ENCODE data around the gene PRKG1. TPM values are rescaled to one million over a fixed set of nuclear protein-coding genes. Genes with fewer than 3 reads are reported as not detected.

PRKG1 gene
- total RNA-seq, 1 donor, result 1.2 TPM

GRCh38 chr10:52318136-52318701 is 1243.9 kb downstream of the PRKG1 start:
- no peak overlapping the region for H3K4me3 ChIP-seq (ENCODE audit: low read length)
- peaks cover 26% of the 10 kb centered on the region for H3K27me3 ChIP-seq (ENCODE audit: insufficient read depth, low read length)
- H3K4me1 ChIP-seq (ENCODE audit: insufficient read depth, low read length), result peaks cover 16% of the 10 kb centered on the region
- no peaks in the 10 kb centered on the region for H3K9me3 ChIP-seq (ENCODE audit: low read depth, low read length)

GRCh38 chr10:52318822-52319464 is 1244.7 kb downstream of the PRKG1 start:
- H3K4me1 ChIP-seq (ENCODE audit: insufficient read depth, low read length), result peaks cover 8% of the 10 kb centered on the region
- H3K9me3 ChIP-seq (ENCODE audit: low read depth, low read length), result no peaks in the 10 kb centered on the region
- H3K27me3 ChIP-seq (ENCODE audit: insufficient read depth, low read length), result peaks cover 19% of the 10 kb centered on the region
- no peak overlapping the region for H3K4me3 ChIP-seq (ENCODE audit: low read length)

- H3K4me3 ChIP-seq (ENCODE audit: low read length), result no peak overlapping the region
- H3K27me3 ChIP-seq (ENCODE audit: insufficient read depth, low read length), result peaks cover 9% of the 10 kb centered on the region
- no peaks in the 10 kb centered on the region for H3K4me1 ChIP-seq (ENCODE audit: insufficient read depth, low read length)
- no peaks in the 10 kb centered on the region for H3K9me3 ChIP-seq (ENCODE audit: low read depth, low read length)
Observed at GRCh38 chr10:52319926-52320325, 1245.6 kb downstream of the PRKG1 start.

- H3K4me1 ChIP-seq (ENCODE audit: insufficient read depth, low read length), result no peaks in the 10 kb centered on the region
- H3K9me3 ChIP-seq (ENCODE audit: low read depth, low read length), result no peaks in the 10 kb centered on the region
- no peaks in the 10 kb centered on the region for H3K27me3 ChIP-seq (ENCODE audit: insufficient read depth, low read length)
- no peak overlapping the region for H3K4me3 ChIP-seq (ENCODE audit: low read length)
Observed at GRCh38 chr10:52322323-52322722, 1248.0 kb downstream of the PRKG1 start.

- Histone ChIP-seq H3K4me3 (ENCODE audit: low read length) (no peak overlapping the region), H3K27me3 (ENCODE audit: insufficient read depth, low read length) (no peaks in the 10 kb centered on the region), H3K4me1 (ENCODE audit: insufficient read depth, low read length) (no peaks in the 10 kb centered on the region), H3K9me3 (ENCODE audit: low read depth, low read length) (no peaks in the 10 kb centered on the region)
Observed at GRCh38 chr10:52322936-52323335, 1248.6 kb downstream of the PRKG1 start.

DNA sequence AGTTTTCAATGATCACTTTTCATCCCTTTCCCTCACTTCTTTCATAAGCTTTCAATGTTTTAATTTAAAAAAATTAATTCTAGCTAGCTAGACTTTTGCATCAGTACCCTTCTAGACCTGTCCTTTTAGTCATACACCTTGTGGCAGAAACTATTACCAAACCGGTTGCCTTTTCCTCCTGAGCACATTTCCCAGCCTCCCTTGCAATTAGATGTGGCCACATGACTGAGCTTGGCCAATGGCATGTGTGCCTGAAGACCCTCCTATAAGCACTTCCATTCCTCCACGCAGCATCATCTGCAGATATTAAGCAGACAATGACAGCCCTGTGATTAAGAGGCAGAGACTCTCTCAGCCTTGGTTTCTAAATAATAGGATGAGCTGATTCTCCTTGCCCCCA is 1252.1 kb downstream of the PRKG1 start:
- Histone ChIP-seq H3K4me1 (ENCODE audit: insufficient read depth, low read length) (no peaks in the 10 kb centered on the region), H3K4me3 (ENCODE audit: low read length) (no peak overlapping the region), H3K27me3 (ENCODE audit: insufficient read depth, low read length) (no peaks in the 10 kb centered on the region), H3K9me3 (ENCODE audit: low read depth, low read length) (no peaks in the 10 kb centered on the region)

DNA sequence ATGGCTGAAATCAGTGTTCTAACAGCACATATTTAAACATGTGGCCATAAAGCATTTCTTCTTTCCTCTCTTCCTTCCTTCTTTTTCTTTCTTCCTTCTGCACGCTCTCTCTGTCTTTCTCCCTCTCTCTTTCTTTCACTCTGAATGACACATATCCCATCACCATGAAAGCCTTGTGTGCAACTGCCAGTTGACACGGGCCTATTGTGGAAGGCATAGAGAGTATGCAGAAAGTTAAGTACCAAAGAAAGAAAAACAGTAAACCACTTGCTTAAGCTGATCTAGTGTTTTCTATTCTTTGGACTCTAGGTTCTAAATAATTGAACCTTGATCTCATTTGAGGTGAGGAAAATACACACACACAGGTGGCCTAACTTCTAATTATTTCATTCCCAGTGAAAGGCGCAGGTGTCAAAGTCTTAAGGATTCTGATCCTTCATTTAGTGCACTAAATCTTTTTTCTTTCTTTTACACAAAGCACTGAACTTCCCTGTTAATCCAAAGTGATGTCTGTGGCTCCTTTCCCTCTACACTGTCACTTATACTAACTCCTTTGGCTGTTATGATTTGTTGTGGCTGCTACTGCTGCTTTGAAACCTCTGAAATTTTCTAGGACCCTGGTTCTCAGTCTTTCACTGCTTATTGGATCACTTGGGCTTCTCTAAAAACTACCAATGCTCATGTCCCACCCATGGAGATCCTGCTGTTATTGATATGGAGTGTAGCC is 1257.5 kb downstream of the PRKG1 start:
- no peak overlapping the region for H3K4me3 ChIP-seq (ENCODE audit: low read length)
- no peaks in the 10 kb centered on the region for H3K9me3 ChIP-seq (ENCODE audit: low read depth, low read length)
- no peaks in the 10 kb centered on the region for H3K4me1 ChIP-seq (ENCODE audit: insufficient read depth, low read length)
- no peaks in the 10 kb centered on the region for H3K27me3 ChIP-seq (ENCODE audit: insufficient read depth, low read length)

DNA sequence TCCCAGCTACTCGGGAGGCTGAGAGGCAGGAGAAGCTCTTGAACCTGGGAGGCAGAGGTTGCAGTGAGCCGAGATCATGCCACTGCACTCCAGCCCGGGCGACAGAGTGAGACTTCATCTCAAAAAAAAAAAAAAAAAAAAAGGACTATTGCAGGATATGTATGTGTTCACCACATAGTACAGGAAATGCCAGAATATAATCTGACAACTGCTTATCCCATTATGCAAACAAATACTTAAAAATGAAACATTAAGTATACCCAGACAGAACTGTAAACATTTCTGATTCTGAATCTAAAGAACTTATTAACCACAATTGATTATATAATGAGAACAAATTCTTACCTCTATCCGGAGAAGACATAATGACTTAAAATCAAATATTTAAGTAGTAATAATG is 1258.5 kb downstream of the PRKG1 start:
- H3K4me1 ChIP-seq (ENCODE audit: insufficient read depth, low read length), result no peaks in the 10 kb centered on the region
- H3K27me3 ChIP-seq (ENCODE audit: insufficient read depth, low read length), result no peaks in the 10 kb centered on the region
- H3K4me3 ChIP-seq (ENCODE audit: low read length), result no peak overlapping the region
- no peaks in the 10 kb centered on the region for H3K9me3 ChIP-seq (ENCODE audit: low read depth, low read length)

DNA sequence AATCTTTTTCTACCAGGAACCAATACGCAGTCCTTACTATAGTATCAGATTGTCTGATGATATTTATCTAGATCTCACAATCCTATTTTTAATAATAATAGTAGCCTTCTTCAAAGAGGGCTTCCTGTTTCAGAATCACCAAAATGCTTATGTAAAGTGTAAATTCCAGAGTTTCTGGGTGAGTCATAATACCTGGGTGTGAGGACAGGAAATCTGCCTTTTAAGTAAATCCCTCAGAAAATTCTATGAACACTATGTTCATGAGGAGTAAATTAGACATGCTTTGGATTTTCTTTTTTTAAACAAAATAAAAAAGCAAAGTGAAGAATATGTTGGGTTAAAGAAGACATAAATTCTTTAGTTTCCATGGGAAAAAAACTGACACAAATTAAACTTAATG is 1260.3 kb downstream of the PRKG1 start:
- H3K27me3 ChIP-seq (ENCODE audit: insufficient read depth, low read length), result no peaks in the 10 kb centered on the region
- no peaks in the 10 kb centered on the region for H3K9me3 ChIP-seq (ENCODE audit: low read depth, low read length)
- H3K4me3 ChIP-seq (ENCODE audit: low read length), result no peak overlapping the region
- no peaks in the 10 kb centered on the region for H3K4me1 ChIP-seq (ENCODE audit: insufficient read depth, low read length)

DNA sequence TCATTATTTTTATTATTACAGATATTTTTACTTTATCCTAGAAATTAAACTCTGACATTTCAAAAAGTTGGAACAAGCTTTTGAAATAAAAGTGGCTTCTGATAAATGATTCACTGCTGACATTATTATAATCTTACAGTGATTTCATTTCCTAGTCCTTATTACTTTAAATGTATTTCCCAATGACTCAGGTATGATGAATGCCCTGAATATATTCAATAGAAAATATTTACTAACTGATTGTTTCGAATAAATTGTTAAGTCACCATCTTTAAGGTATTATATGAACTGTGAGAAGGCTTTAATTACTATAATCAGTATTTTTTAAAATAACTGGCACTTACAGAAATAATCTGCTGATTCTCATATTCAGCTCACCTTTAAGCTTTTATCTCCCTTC is 1261.4 kb downstream of the PRKG1 start:
- Histone ChIP-seq H3K27me3 (ENCODE audit: insufficient read depth, low read length) (no peaks in the 10 kb centered on the region), H3K9me3 (ENCODE audit: low read depth, low read length) (no peaks in the 10 kb centered on the region), H3K4me3 (ENCODE audit: low read length) (no peak overlapping the region), H3K4me1 (ENCODE audit: insufficient read depth, low read length) (no peaks in the 10 kb centered on the region)

GRCh38 chr10:52337225-52337624 is 1262.9 kb downstream of the PRKG1 start:
- no peaks in the 10 kb centered on the region for H3K27me3 ChIP-seq (ENCODE audit: insufficient read depth, low read length)
- no peaks in the 10 kb centered on the region for H3K4me1 ChIP-seq (ENCODE audit: insufficient read depth, low read length)
- H3K4me3 ChIP-seq (ENCODE audit: low read length), result no peak overlapping the region
- H3K9me3 ChIP-seq (ENCODE audit: low read depth, low read length), result no peaks in the 10 kb centered on the region

DNA sequence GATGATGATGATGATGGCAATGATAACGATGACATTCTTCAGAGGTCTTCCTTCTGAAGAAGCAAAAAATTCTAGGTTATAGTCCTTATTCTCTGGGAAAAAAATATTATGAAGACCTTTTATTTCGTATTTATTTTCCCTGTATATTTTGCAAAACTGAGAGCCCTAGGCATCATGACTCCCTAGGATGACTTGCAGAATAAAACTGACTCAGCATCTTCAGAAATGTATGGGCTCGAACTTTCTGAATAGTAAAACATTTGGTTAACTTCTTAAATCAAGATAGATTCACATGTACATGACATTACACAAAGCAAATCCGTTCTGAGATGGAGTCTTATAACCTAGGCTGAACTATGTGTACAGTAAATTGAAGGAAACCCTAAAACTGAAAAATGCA is 1269.2 kb downstream of the PRKG1 start:
- no peaks in the 10 kb centered on the region for H3K4me1 ChIP-seq (ENCODE audit: insufficient read depth, low read length)
- H3K9me3 ChIP-seq (ENCODE audit: low read depth, low read length), result no peaks in the 10 kb centered on the region
- H3K4me3 ChIP-seq (ENCODE audit: low read length), result no peak overlapping the region
- H3K27me3 ChIP-seq (ENCODE audit: insufficient read depth, low read length), result no peaks in the 10 kb centered on the region

DNA sequence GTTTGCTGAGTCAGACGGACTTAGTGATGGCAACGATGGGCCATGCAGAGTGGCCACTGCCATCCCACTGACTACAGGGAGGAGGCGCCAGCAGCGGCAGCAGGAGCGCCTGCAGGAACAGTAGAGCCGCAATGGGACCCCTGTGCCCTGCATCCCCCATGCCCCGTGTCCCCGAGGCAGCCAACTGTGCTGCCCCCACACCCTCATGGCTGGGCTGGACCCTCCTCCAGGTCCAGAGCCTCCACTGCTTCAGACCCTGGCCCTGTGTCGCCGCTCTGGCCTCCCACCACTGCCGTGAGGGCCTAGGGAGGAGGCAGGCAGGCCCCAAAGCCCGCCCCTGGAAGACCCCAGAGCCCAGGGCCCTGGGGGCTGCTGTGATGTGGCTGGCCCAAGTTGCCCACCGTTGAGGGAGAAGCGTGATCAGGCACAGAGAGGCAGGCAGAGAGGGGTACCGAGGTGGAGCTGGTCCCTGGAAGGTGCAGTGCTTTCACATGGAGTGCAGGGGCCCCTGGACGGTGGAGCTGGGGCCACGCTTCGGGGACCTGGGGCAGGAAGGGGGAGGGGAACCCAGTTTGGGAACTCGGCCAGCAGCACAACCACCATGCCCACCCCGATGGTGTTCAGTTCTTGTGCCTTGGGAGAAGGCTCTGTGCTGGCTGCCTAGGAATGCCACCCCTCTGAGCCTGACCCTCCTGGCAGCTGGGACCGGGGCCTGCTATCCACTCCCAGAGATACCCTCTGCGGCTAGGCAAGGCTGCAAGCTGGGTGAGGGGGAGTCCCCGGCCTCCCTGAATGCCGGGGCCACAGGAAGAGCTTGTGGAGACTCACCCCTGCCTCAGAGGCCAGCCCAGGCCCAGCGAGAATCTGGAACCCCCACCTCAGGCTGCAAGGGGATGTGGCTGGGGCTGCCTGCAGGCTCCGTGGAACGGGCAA is 1272.4 kb downstream of the PRKG1 start:
- Histone ChIP-seq H3K27me3 (ENCODE audit: insufficient read depth, low read length) (no peaks in the 10 kb centered on the region), H3K4me3 (ENCODE audit: low read length) (no peak overlapping the region), H3K9me3 (ENCODE audit: low read depth, low read length) (no peaks in the 10 kb centered on the region), H3K4me1 (ENCODE audit: insufficient read depth, low read length) (no peaks in the 10 kb centered on the region)

GRCh38 chr10:52347327-52347667 is 1273.0 kb downstream of the PRKG1 start:
- Histone ChIP-seq H3K4me1 (ENCODE audit: insufficient read depth, low read length) (no peaks in the 10 kb centered on the region), H3K9me3 (ENCODE audit: low read depth, low read length) (no peaks in the 10 kb centered on the region)

More at GRCh38 chr10:52347327-52347667, 1273.0 kb downstream of the PRKG1 start:
- H3K4me3 ChIP-seq (ENCODE audit: low read length), result no peak overlapping the region
- H3K27me3 ChIP-seq (ENCODE audit: insufficient read depth, low read length), result no peaks in the 10 kb centered on the region
